Suppressor macrophage (primary cell): ENCODE measurements around the gene WBP1.

Experiments used
- DNase-seq, 4 experiments: peaks; one replicate each; pipeline ENCODE4 v3.0.0-alpha.2; 2020 to 2022

Gene WBP1

GRCh38 chr2:74502720-74503505 is 44.7 kb downstream of the WBP1 start:
- peak; percentile 80 to 92 (median 88) for DNase-seq

- DNase-seq = no peak
Observed at GRCh38 chr2:74503506-74504475, 45.6 kb downstream of the WBP1 start.

GRCh38 chr2:74504591-74504990 is 46.4 kb downstream of the WBP1 start:
- DNase-seq = no peak

- DNase-seq = no peak
Observed at GRCh38 chr2:74505448-74506246, 47.4 kb downstream of the WBP1 start.

- peak; percentile 98 to 99 (median 99) for DNase-seq
Observed at GRCh38 chr2:74507145-74507925, 49.1 kb downstream of the WBP1 start, which contains the start of gene PCGF1. TSS of gene PCGF1 (minus strand) at chr2:74507695. CDS start at chr2:74507668, 27 bp downstream.

GRCh38 chr2:74507926-74508520 is 49.8 kb downstream of the WBP1 start:
- DNase-seq = no peak

- no peak for DNase-seq
Observed at GRCh38 chr2:74510272-74510671, 52.0 kb downstream of the WBP1 start.
